ENCODE data around the gene KRT76. TPM values are rescaled to one million over a fixed set of nuclear protein-coding genes. Genes with fewer than 3 reads are reported as not detected.

Gene KRT76
- total RNA-seq, 1 experiment from 2014 or later: not detected

DNA sequence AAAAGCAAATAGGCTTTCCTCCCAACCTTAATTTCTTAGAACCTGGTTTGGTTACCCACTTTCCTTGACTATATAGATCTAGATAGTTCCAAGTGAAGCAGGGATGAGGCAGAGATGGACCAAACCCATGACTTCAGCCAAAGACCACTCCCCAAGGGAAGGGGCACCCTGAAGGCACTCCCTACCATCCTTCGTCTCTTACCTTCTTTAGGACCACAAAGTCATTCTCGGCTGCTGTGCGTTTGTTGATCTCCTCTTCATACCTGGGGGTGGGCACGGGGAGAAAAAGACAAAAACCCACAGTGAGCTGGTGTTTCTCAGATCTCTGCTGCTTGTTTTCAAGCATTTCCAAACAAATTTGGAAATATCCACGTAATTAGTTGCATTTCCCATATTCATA lies 33.4 kb upstream of the KRT76 start:
- no peak overlapping the region for H2BK12ac ChIP-seq (ENCODE audit: insufficient read length, low read depth, low read length)
- peaks cover 13% of the 10 kb centered on the region for H3K27me3 Mint-ChIP-seq (ENCODE audit: low read depth)
- no peak overlapping the region for H3K27ac Mint-ChIP-seq

More for the DNA sequence above, 33.4 kb upstream of the KRT76 start:
- H3K4me1 ChIP-seq (ENCODE audit: insufficient read depth, low read length): no peaks in the 10 kb centered on the region
- no peak overlapping the region for H3K4me3 Mint-ChIP-seq
- no peak overlapping the region for H4K91ac ChIP-seq (ENCODE audit: insufficient read length, low read depth, low read length)
- WGBS (ENCODE audit: extremely low coverage, insufficient read length, low lambda C conversion rate): no CpG with 5 or more reads among the region's 5 CpGs
- H3K56ac ChIP-seq (ENCODE audit: insufficient read length, low read depth, low read length): no peak overlapping the region
- H4K5ac ChIP-seq (ENCODE audit: insufficient read length, low read depth, low read length): no peak overlapping the region
- H3K23me2 ChIP-seq (ENCODE audit: insufficient read length, low read depth, low read length, poor library complexity, severe bottlenecking): no peaks in the 10 kb centered on the region
- TF ChIP-seq, protein P1, sequence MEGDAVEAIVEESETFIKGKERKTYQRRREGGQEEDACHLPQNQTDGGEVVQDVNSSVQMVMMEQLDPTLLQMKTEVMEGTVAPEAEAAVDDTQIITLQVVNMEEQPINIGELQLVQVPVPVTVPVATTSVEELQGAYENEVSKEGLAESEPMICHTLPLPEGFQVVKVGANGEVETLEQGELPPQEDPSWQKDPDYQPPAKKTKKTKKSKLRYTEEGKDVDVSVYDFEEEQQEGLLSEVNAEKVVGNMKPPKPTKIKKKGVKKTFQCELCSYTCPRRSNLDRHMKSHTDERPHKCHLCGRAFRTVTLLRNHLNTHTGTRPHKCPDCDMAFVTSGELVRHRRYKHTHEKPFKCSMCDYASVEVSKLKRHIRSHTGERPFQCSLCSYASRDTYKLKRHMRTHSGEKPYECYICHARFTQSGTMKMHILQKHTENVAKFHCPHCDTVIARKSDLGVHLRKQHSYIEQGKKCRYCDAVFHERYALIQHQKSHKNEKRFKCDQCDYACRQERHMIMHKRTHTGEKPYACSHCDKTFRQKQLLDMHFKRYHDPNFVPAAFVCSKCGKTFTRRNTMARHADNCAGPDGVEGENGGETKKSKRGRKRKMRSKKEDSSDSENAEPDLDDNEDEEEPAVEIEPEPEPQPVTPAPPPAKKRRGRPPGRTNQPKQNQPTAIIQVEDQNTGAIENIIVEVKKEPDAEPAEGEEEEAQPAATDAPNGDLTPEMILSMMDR (conservative IDR thresholded peaks at IDR 0.05): no peak
- H3K4me1 Mint-ChIP-seq: peaks cover 5 to 6% of the 10 kb centered on the region in 2 experiments
- H3K14ac ChIP-seq (ENCODE audit: insufficient read depth, low read length): no peak overlapping the region
- H3K79me2 ChIP-seq (ENCODE audit: insufficient read depth, low read length): no peaks in the 10 kb centered on the region
- H2BK20ac ChIP-seq (ENCODE audit: low read depth, low read length, poor library complexity, severe bottlenecking): no peak overlapping the region
- H3T11ph ChIP-seq (ENCODE audit: low read length): no peak overlapping the region
- H4K20me1 ChIP-seq (ENCODE audit: control insufficient read depth, insufficient read depth, insufficient read length): no peaks in the 10 kb centered on the region
- H3K9me3 Mint-ChIP-seq: no peaks in the 10 kb centered on the region
- H4K8ac ChIP-seq (replicated peaks; ENCODE audit: insufficient read length, low read depth, low read length): no peak overlapping the region
- no peaks in the 10 kb centered on the region for H3K79me1 ChIP-seq (ENCODE audit: insufficient read depth, low read depth, low read length, poor library complexity, severe bottlenecking)
- no peak overlapping the region for H2AFZ ChIP-seq (ENCODE audit: low read length)
- H3K4me2 ChIP-seq (ENCODE audit: insufficient read depth, insufficient read length, low read length): no peak overlapping the region
- H2AK5ac ChIP-seq (ENCODE audit: insufficient read length, low read length): no peak overlapping the region
- H2BK15ac ChIP-seq (ENCODE audit: low read depth, low read length): no peak overlapping the region
- H3K9me3 ChIP-seq (ENCODE audit: control insufficient read depth, low read depth, low read length): no peaks in the 10 kb centered on the region
- no peaks in the 10 kb centered on the region for H3K36me3 Mint-ChIP-seq (ENCODE audit: insufficient read depth in 1 of 3, low read depth in 3 of 3)
- no peak overlapping the region for H3K18ac ChIP-seq (ENCODE audit: insufficient read length, low read depth, low read length)
- no peak overlapping the region for H2BK120ac ChIP-seq (ENCODE audit: low read depth, low read length, poor library complexity, severe bottlenecking)
- no peaks in the 10 kb centered on the region for H3K27me3 ChIP-seq (ENCODE audit: insufficient read depth, low read length)
- H3K4ac ChIP-seq (ENCODE audit: low read depth, low read length): no peak overlapping the region
- no peak overlapping the region for H2BK5ac ChIP-seq (ENCODE audit: insufficient read length, low read length)
- no peak overlapping the region for H3K9ac ChIP-seq (ENCODE audit: extremely low read depth, insufficient read length, low read length)
- H3K23ac ChIP-seq (ENCODE audit: insufficient read length, low read depth, low read length): no peak overlapping the region
- no peak for DNase-seq
- no peak overlapping the region for H3K27ac ChIP-seq (ENCODE audit: insufficient read length, low read depth, low read length)

All from H9 (cell line).